SU-DHL-6 (cell line): ENCODE results near the gene EFCAB11.

Experiments used
- H2AFZ ChIP-seq: fragments of 200-600 bp; sonication (generic); 2 replicates; pipeline ENCODE4 v1.6.1; 2014; ENCODE audit warnings: low read depth, mild to moderate bottlenecking, moderate library complexity, mixed read lengths, antibody characterized with exemption, low read length; ENCODE audit not compliant: severe bottlenecking
- H3F3A ChIP-seq: fragments of 200-600 bp; shearing (Covaris generic); 2 replicates; pipeline ENCODE4 v1.6.0; 2016; ENCODE audit warnings: antibody characterized with exemption, mild to moderate bottlenecking; ENCODE audit not compliant: insufficient read depth
- H3K27ac ChIP-seq: fragments of 200-600 bp; sonication (generic); 2 replicates; pipeline ENCODE4 v1.5.1; 2016; ENCODE audit warnings: low read depth, mild to moderate bottlenecking, low read length, moderate library complexity, mixed read lengths
- H3K27me3 ChIP-seq: fragments of 200-600 bp; sonication (generic), shearing (Covaris generic); 2 replicates; pipeline ENCODE4 v1.6.0; 2014; ENCODE audit warnings: mild to moderate bottlenecking, low read length
- H3K36me3 ChIP-seq: fragments of 200-600 bp; sonication (generic); 2 replicates; pipeline ENCODE4 v1.6.1; 2014; ENCODE audit warnings: mild to moderate bottlenecking, low read length, mixed read lengths
- H3K4me2 ChIP-seq: fragments of 300-600, 200-600 bp; shearing (Covaris generic), sonication (generic); 2 replicates; pipeline ENCODE4 v1.6.0; 2014; ENCODE audit warnings: low read length, low read depth, mild to moderate bottlenecking; ENCODE audit not compliant: poor library complexity, severe bottlenecking
- H3K4me3 ChIP-seq: fragments of 200-600 bp; sonication (generic); 2 replicates; pipeline ENCODE4 v1.5.1; 2014; ENCODE audit warnings: antibody characterized with exemption, low read length, mild to moderate bottlenecking, mixed read lengths; ENCODE audit not compliant: insufficient read depth, poor library complexity, severe bottlenecking
- H3K79me2 ChIP-seq: fragments of 200-600 bp; sonication (generic); 2 replicates; pipeline ENCODE4 v1.6.1; 2014; ENCODE audit warnings: mild to moderate bottlenecking, low read length, moderate library complexity; ENCODE audit not compliant: insufficient read depth
- H3K9ac ChIP-seq: fragments of 200-600 bp; sonication (generic); 2 replicates; pipeline ENCODE4 v1.7.0; 2014; ENCODE audit warnings: mild to moderate bottlenecking, low read length
- H3K9me2 ChIP-seq: fragments of 200-600 bp; sonication (generic); replicated peaks from 2 replicates; pipeline ENCODE4 v1.6.1; 2014; ENCODE audit warnings: low read length; ENCODE audit not compliant: insufficient read depth
- H3K9me3 ChIP-seq: fragments of 200-600 bp; sonication (generic); 2 replicates; pipeline ENCODE4 v1.6.1; 2014; ENCODE audit warnings: low read length, mixed read lengths; ENCODE audit not compliant: insufficient read depth
- H4K20me1 ChIP-seq: fragments of 200-600 bp; sonication (generic); 2 replicates; pipeline ENCODE4 v1.6.1; 2014; ENCODE audit warnings: low read depth, mild to moderate bottlenecking, antibody characterized with exemption, low read length, moderate library complexity, mixed read lengths
- EZH2phosphoT487 ChIP-seq: fragments of 200-600 bp; sonication (generic), shearing (Covaris generic); conservative IDR thresholded peaks from 2 replicates; pipeline ENCODE4 v1.6.1; 2018; ENCODE audit warnings: mild to moderate bottlenecking, antibody characterized with exemption, low read length, moderate library complexity, mixed read lengths
- TF ChIP-seq, protein P1 (sequence below): fragments of 200-600 bp; sonication (generic); IDR thresholded peaks from one replicate; pipeline ENCODE4 v1.5.1; 2017; ENCODE audit warnings: antibody characterized with exemption, mild to moderate bottlenecking, low read length, moderate library complexity; ENCODE audit not compliant: insufficient read depth, poor library complexity, severe bottlenecking

EFCAB11 gene

DNA sequence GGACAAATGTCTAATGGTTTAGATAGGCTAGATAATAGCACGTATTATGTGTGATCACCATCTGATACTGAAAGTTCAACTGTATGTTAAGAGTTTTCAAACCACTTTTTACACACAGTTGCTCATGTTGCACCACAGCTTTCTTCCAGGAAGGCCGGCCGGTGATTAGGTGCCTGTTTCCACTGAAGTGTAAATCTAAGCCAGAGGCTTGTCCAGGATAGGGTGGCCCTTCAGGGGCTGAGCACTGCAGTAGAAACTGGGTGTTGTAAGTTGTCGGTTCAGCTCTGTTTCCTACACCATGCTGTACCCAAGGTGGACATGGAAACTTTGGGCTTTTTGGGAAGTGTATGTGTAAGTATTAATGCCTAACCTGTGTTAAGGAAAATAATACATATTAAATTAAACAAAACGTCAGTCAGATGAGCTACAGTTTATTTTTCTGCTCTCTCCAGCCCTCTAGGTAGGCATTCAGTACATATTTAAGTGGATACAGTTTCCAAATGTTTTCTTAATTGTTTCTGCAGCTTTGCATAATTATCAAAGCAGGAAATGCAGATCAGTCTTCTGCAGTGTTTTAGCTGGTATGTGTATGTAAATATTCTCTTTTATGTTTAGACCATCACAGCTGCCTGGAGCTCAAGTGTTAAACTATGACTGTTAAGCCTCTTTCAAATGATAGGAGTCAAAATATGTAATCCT, 32.1 kb upstream of the EFCAB11 start:
- no peaks in the 10 kb centered on the region for H3K9me3 ChIP-seq
- no peaks in the 10 kb centered on the region for H3K9me2 ChIP-seq
- no peaks in the 10 kb centered on the region for H3K79me2 ChIP-seq
- TF ChIP-seq, protein P1, sequence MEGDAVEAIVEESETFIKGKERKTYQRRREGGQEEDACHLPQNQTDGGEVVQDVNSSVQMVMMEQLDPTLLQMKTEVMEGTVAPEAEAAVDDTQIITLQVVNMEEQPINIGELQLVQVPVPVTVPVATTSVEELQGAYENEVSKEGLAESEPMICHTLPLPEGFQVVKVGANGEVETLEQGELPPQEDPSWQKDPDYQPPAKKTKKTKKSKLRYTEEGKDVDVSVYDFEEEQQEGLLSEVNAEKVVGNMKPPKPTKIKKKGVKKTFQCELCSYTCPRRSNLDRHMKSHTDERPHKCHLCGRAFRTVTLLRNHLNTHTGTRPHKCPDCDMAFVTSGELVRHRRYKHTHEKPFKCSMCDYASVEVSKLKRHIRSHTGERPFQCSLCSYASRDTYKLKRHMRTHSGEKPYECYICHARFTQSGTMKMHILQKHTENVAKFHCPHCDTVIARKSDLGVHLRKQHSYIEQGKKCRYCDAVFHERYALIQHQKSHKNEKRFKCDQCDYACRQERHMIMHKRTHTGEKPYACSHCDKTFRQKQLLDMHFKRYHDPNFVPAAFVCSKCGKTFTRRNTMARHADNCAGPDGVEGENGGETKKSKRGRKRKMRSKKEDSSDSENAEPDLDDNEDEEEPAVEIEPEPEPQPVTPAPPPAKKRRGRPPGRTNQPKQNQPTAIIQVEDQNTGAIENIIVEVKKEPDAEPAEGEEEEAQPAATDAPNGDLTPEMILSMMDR = no peak
- no peak for TF ChIP-seq EZH2phosphoT487
- no peak overlapping the region for H3K27ac ChIP-seq
- no peaks in the 10 kb centered on the region for H3F3A ChIP-seq
- H3K27me3 ChIP-seq = no peaks in the 10 kb centered on the region
- H3K4me2 ChIP-seq = no peak overlapping the region
- H4K20me1 ChIP-seq = no peaks in the 10 kb centered on the region
- H3K9ac ChIP-seq = no peak overlapping the region
- H3K36me3 ChIP-seq = peaks cover 23% of the 10 kb centered on the region; the same call in 1 of the 2 replicates
- no peak overlapping the region for H2AFZ ChIP-seq
- H3K4me3 ChIP-seq = no peak overlapping the region

DNA sequence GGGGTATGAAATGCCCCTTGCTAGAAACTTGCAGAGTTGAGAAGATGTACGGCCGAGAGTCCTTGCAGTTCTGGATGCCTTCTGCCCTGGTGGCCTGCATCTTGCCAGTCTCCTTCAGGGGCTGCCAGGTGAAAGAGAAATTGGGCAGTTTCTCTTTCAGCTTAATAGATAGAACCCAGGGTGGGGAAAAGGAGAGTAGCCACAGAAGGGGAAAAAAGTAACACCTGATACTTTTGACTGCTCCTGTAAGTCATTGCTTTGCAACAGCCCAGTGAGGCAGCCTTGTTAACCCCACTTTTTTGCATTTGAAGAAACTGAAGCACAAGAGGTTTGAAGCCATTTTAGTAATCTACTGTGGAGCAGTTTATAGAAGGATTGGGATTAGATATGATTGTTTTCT, 28.8 kb upstream of the EFCAB11 start:
- Histone ChIP-seq H3K36me3 (peaks cover 10% of the 10 kb centered on the region; the same call in 1 of the 2 replicates), H3K4me2 (no peak overlapping the region), H3K27me3 (no peaks in the 10 kb centered on the region)

DNA sequence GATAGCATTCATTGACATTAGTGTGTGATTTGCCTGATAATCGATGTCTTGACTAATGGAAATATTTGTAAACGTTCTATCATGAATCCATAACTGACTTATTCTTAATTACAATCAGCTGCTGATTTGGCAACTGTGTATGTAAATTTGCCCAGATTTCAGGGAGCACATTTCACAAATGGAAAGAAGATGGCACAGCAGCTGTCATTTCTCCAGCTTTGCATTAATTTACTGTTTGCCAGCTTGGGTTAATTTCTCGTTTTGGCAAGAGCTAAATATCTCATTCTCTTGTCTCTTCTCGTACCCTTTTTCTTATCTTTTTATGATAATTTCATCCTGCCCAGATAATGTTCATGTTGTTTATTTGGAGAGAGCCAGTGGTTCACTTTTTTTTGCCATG, 24.1 kb upstream of the EFCAB11 start:
- Histone ChIP-seq H3K27ac (no peak overlapping the region), H3K36me3 (peaks cover 5% of the 10 kb centered on the region; the same call in 1 of the 2 replicates), H3F3A (no peaks in the 10 kb centered on the region), H3K9ac (no peak overlapping the region), H3K27me3 (no peaks in the 10 kb centered on the region), H3K9me3 (no peaks in the 10 kb centered on the region), H3K9me2 (no peaks in the 10 kb centered on the region), H3K4me3 (no peak overlapping the region), H2AFZ (no peak overlapping the region), H3K79me2 (no peaks in the 10 kb centered on the region), H3K4me2 (no peak overlapping the region), H4K20me1 (no peaks in the 10 kb centered on the region)
- TF ChIP-seq, protein P1 = no peak
- TF ChIP-seq EZH2phosphoT487 = no peak

More for the DNA sequence above, 28.8 kb upstream of the EFCAB11 start:
- H3K27ac ChIP-seq = no peak overlapping the region
- H3K9me3 ChIP-seq = no peaks in the 10 kb centered on the region
- no peaks in the 10 kb centered on the region for H4K20me1 ChIP-seq
- TF ChIP-seq, protein P1 = no peak
- no peak for TF ChIP-seq EZH2phosphoT487
- H3K9ac ChIP-seq = no peak overlapping the region
- no peak overlapping the region for H2AFZ ChIP-seq
- no peaks in the 10 kb centered on the region for H3F3A ChIP-seq
- H3K79me2 ChIP-seq = no peaks in the 10 kb centered on the region
- H3K4me3 ChIP-seq = no peak overlapping the region
- H3K9me2 ChIP-seq = no peaks in the 10 kb centered on the region
